Measurements from ENCODE around the gene AUTS2.
"Not testable (repeated sequence)": the region's sequence is repeated elsewhere in the genome, so short reads cannot be mapped to it uniquely, and the experiment has no call there.

AUTS2 gene

DNA sequence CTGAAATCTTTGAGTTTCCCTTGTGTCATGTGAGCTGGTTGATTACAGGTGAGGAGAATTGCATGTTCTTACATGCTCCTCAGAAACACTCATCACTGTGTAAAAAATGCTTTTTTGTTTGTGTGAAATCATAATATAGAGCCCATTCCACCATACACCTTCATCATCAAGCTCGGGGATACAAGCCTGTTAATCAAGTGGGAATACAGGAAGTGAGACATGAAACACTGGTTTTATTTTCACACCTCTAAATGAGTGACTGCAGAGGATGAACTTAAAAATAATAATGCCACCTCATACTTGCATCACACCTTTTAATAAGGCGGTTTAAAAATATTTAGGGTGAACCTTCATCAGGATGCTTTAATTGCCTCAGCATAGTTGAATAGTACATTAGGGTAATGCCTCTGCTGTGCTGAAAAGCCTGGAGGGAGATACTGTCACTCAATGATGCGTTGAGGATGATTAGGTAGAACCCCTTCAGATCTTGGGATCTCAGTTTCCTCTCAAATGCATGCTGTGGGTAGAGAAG lies 164.6 kb downstream of the AUTS2 start:
- DNase-seq = no peak

DNA sequence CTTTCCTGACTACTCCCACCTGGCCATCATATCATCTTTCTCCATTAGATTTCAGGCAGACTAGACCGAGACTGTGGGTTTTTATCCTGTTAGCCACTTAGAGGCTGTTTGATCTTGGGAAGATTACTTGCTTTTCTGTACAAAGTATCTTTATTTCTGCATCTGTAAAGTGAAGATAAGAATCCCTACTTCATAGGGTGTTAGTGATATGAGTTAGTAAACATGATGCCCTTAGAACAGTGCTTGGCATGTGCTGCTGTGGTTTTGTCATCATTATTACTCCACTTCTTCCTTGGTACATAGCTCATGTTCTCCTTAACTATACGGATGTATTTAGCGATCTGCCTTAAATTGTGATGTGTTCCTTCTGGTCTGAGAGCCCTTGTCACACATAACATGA lies 165.2 kb downstream of the AUTS2 start:
- no peak for DNase-seq

GRCh38 chr7:69764147-69764546 lies 165.9 kb downstream of the AUTS2 start:
- DNase-seq = no peak

DNA sequence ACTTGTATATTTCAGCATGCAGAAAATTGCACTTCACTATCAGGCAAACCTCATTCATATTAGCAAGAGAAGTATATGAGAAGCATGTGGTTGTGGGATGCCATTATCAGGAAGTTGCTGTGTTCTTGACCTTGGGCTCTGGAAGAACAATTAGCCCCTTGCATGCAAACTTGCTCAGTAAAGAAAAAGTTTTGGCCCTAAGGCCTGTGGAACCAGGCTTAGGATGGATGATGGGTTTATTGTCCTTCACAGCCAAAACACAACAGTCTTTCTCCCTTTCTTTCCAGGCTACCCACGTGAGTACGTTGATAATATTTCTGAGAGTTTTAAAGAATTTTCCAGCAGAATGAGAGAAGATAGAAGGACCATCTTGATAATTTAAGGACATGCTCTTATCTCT lies 166.4 kb downstream of the AUTS2 start:
- DNase-seq = no peak

GRCh38 chr7:69765879-69766278 lies 167.6 kb downstream of the AUTS2 start:
- no peak for DNase-seq

DNA sequence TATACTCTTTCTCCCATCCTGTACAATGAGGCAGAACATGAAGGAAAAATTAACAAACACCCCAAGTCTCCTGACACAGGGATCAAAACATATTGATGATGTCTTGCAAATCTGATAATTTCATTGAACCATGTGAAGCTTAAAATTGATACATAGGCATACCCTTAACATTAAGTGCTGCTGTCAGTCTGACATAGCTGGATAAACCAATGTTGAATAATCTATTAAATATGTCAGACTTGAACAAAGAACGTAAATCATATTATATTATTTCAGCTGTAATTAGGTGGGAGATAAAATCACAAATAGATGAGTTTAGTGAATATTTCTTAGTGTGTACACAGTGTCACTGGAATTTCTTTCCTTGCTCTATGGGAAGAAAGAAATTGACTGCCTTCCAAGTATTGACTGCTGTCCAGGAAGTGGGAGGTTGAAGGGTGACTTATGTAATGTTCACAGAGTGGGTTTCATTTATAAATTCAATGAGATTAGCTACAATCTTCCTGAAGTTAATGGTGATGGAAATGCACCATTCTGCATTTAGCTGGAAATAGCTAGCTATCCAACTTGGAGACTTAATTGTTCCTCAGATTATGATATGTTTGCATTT lies 170.8 kb downstream of the AUTS2 start:
- no peak for DNase-seq

GRCh38 chr7:69769826-69770225 lies 171.6 kb downstream of the AUTS2 start:
- no peak for DNase-seq

DNA sequence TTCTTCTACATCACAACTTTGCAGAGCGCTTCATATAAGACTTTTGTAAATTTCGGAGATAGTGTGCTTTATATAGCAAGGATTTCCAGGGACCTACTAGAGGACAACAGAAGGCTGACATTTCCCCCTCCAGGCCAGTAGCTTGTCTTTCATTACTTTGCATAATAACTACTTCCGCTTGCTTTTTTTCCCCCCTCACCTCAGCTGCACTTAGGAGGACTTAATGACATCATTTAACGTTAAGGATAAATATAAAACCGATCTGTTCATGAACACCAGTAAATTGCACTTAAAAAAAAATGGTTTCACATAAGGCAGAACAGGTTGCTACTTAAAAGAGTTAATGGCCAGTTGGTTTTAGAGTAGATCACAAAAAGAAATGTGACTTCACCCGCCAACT lies 172.3 kb downstream of the AUTS2 start:
- no peak for DNase-seq

- DNase-seq = no peak
Measured at GRCh38 chr7:69772718-69773436, 174.6 kb downstream of the AUTS2 start.

DNA sequence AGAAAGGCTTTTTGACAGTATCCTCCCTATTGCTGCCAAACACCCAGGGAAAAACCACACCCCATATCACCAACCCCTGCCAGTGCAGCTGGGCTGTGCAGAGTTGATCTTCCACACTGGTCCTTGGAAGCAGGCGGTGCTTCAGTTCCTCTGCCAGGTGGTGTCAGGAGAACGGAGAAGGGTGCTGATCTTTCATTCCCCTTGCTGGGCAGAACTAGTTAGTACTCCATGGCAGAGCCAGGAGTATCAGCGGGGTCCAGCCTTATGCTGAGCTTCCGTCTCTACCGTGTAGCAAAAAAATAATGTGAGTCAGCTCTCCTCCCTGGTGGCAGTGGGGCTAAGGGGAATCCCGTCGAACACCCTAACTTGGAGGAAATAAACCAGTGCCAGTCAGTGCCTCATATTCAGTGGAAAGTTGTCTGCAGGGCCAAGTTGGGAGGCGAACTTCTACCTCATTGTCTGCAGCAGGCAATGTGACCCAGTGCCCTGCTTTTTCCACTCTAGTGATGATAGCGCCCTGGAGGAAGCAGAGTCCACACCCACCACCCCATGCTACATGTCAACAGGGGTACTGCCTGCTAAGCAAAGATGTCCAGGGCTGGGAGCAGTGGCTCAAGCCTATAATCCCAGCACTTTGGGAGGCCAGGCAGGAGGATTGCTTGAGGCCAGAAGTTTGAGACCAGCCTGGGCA lies 175.4 kb downstream of the AUTS2 start:
- DNase-seq = no peak

- no peak for DNase-seq
Measured at GRCh38 chr7:69775231-69775771, 177.0 kb downstream of the AUTS2 start.

DNA sequence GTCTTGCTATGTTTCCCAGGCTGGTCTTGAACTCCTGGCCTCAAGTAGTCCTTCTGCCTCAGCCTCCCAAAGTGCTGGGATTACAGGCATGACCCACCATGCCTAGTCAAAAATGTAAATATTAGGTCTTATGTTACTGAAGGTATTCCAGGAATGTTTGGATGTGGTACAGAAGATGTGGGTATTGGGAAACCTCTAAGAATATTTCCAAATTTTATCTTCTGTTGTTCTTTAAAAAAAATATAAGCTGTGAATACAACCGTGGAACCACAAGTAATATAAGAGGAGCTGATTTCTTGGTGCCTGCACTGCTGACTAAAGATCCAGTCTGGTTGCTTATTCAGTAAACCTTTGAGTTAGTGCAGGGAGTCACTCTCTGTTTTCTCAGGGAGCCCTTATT lies 178.3 kb downstream of the AUTS2 start:
- no peak for DNase-seq

GRCh38 chr7:69778138-69778537 lies 179.9 kb downstream of the AUTS2 start:
- no peak for DNase-seq

- no peak for DNase-seq
Measured at GRCh38 chr7:69780379-69780778, 182.1 kb downstream of the AUTS2 start.

GRCh38 chr7:69781412-69781846 lies 183.2 kb downstream of the AUTS2 start:
- no peak for DNase-seq

- DNase-seq = peak in 8 of 14 donors; percentile 9 to 56 (median 25)
Measured at GRCh38 chr7:69782917-69783684, 184.8 kb downstream of the AUTS2 start.

DNA sequence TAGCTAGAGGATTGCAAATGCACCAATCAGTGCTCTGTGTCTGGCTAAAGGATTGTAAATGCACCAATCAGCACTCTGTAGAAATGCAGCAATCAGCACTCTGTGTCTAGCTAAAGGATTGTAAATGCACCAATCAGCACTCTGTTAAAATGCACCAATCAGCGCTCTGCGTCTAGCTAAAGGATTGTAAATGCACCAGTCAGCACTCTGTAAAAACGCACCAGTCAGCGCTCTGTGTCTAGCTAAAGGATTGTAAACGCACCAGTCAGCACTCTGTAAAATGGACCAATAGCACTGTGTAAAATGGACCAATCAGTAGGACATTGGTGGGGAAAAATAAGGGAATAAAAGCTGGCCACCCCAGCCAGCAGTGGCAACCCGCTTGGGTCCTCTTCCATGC lies 187.9 kb downstream of the AUTS2 start:
- not testable (repeated sequence) for DNase-seq

GRCh38 chr7:69786730-69787395 lies 188.6 kb downstream of the AUTS2 start:
- no peak for DNase-seq

- peak in 1 of 14 donors; percentile 30 for DNase-seq
Measured at GRCh38 chr7:69787736-69788431, 189.6 kb downstream of the AUTS2 start.

DNA sequence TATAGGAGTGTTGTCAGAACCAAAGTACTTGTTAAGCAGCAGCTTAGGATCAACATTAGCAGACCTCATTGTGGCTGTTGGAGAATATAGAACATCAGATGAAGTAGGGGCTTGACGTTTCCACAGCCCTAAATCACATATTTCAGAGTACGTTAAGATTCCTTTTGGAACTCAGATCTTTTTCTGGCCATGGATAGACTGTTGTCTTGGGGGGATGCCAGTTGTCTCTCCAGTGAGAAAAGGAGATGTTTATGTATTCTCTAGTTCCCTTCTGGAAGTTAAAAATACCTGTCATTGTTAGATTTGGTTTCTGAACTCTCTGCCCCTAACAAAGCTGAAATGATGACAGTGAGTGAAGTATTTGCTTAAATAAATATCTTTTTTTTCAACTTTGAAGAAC lies 191.3 kb downstream of the AUTS2 start:
- no peak for DNase-seq
